ENCODE data around the gene EHF.

Gene EHF

DNA sequence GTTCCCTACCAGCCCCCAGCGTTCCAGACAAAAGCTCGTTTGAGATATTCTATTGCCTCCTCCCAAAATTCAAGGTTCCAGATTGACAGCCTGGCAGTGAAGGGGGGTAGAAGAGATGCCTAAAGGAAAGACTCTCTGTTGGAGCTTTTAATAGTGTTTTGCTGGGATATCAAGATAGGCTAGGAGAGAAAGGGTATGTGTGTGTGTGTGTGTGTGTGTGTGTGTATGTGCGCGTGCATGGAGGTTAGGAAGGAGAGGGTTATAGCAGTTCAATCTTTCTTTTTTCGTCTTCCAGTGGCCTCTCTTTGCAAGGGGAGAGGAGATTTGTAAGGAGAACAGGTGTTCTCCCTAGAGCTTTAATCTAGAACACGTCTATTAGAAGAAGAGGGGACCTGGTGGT lies 22.0 kb downstream of the EHF start:
- no peak for ATAC-seq
- TF ChIP-seq, protein P1, sequence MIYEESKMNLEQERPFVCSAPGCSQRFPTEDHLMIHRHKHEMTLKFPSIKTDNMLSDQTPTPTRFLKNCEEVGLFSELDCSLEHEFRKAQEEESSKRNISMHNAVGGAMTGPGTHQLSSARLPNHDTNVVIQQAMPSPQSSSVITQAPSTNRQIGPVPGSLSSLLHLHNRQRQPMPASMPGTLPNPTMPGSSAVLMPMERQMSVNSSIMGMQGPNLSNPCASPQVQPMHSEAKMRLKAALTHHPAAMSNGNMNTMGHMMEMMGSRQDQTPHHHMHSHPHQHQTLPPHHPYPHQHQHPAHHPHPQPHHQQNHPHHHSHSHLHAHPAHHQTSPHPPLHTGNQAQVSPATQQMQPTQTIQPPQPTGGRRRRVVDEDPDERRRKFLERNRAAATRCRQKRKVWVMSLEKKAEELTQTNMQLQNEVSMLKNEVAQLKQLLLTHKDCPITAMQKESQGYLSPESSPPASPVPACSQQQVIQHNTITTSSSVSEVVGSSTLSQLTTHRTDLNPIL (CRISPR knock-in tag; IDR thresholded peaks at IDR 0.05; ENCODE audit: low read depth): no peak
- TF ChIP-seq PPARA (CRISPR knock-in tag; IDR thresholded peaks at IDR 0.05; ENCODE audit: borderline replicate concordance) (no peak), TOX (CRISPR knock-in tag; IDR thresholded peaks at IDR 0.05; ENCODE audit: borderline replicate concordance) (no peak), ARNTL (CRISPR knock-in tag; IDR thresholded peaks at IDR 0.05; ENCODE audit: borderline replicate concordance, low read depth) (no peak), RARB (CRISPR knock-in tag; IDR thresholded peaks at IDR 0.05) (no peak), GLIS3 (CRISPR knock-in tag; IDR thresholded peaks at IDR 0.05) (no peak), SNAI2 (CRISPR knock-in tag; IDR thresholded peaks at IDR 0.05) (no peak)

DNA sequence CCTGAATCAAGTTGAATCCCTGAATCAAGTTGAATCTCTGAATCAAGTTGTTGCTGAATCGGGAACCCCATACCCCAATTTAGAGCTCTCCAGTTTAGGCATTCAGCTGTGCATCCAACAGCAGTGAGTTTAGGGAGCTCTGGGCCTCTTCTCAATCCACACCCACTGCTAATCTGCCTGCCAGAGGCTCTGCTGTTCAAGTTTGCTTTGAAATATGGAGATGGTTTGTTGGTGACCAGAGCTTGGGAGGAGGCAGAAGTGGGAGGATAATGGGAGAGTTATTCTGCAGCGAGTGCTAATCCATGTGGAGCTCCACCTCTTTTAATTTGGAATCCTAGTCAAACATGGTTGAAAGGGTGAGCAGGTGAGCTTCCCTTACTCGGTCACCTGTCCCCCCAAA lies 22.4 kb downstream of the EHF start:
- no peak for ATAC-seq
- TF ChIP-seq PPARA (CRISPR knock-in tag; IDR thresholded peaks at IDR 0.05; ENCODE audit: borderline replicate concordance) (no peak), SNAI2 (CRISPR knock-in tag; IDR thresholded peaks at IDR 0.05) (no peak), ESRRG (CRISPR knock-in tag; IDR thresholded peaks at IDR 0.05) (no peak), GLIS3 (CRISPR knock-in tag; IDR thresholded peaks at IDR 0.05) (no peak), TOX (CRISPR knock-in tag; IDR thresholded peaks at IDR 0.05; ENCODE audit: borderline replicate concordance) (no peak), ZC3H10 (CRISPR knock-in tag; IDR thresholded peaks at IDR 0.05) (no peak), ISL1 (CRISPR knock-in tag; IDR thresholded peaks at IDR 0.05) (no peak), ZNF70 (CRISPR knock-in tag; IDR thresholded peaks at IDR 0.05) (no peak), CSDC2 (CRISPR knock-in tag; IDR thresholded peaks at IDR 0.05) (no peak)
- TF ChIP-seq, protein P2, sequence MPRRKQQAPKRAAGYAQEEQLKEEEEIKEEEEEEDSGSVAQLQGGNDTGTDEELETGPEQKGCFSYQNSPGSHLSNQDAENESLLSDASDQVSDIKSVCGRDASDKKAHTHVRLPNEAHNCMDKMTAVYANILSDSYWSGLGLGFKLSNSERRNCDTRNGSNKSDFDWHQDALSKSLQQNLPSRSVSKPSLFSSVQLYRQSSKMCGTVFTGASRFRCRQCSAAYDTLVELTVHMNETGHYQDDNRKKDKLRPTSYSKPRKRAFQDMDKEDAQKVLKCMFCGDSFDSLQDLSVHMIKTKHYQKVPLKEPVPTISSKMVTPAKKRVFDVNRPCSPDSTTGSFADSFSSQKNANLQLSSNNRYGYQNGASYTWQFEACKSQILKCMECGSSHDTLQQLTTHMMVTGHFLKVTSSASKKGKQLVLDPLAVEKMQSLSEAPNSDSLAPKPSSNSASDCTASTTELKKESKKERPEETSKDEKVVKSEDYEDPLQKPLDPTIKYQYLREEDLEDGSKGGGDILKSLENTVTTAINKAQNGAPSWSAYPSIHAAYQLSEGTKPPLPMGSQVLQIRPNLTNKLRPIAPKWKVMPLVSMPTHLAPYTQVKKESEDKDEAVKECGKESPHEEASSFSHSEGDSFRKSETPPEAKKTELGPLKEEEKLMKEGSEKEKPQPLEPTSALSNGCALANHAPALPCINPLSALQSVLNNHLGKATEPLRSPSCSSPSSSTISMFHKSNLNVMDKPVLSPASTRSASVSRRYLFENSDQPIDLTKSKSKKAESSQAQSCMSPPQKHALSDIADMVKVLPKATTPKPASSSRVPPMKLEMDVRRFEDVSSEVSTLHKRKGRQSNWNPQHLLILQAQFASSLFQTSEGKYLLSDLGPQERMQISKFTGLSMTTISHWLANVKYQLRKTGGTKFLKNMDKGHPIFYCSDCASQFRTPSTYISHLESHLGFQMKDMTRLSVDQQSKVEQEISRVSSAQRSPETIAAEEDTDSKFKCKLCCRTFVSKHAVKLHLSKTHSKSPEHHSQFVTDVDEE (CRISPR knock-in tag; IDR thresholded peaks at IDR 0.05): no peak

DNA sequence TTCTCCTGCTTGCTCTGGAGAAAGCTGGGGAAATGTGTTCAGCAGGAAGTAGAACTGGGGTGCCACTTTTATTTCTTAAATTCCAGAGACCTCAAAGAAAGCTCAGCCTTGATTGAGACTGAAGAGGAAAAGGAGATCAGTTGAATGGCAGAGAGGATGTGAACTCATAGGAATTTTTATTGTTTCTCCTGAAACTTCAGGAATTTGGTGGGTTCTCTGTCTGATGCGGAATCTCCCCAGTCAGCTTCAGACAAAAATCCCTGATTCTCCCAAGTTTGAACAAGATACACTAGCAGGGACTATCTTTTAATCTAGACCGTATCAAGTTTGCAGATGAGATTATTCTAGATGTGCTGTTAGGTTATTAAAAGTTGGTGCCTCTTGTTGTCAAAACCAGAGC lies 23.0 kb downstream of the EHF start:
- TF ChIP-seq GLIS3 (CRISPR knock-in tag; IDR thresholded peaks at IDR 0.05) (no peak), ZFP30 (CRISPR knock-in tag; IDR thresholded peaks at IDR 0.05) (no peak), SNAI2 (CRISPR knock-in tag; IDR thresholded peaks at IDR 0.05) (no peak), PPARA (CRISPR knock-in tag; IDR thresholded peaks at IDR 0.05; ENCODE audit: borderline replicate concordance) (no peak), ZNF565 (CRISPR knock-in tag; conservative IDR thresholded peaks at IDR 0.05; ENCODE audit: low read depth) (no peak), ZC3H10 (CRISPR knock-in tag; IDR thresholded peaks at IDR 0.05) (no peak), ZFP3 (CRISPR knock-in tag; IDR thresholded peaks at IDR 0.05) (no peak), CSDC2 (CRISPR knock-in tag; IDR thresholded peaks at IDR 0.05) (no peak), ZNF8 (CRISPR knock-in tag; IDR thresholded peaks at IDR 0.05) (no peak), ESRRG (CRISPR knock-in tag; IDR thresholded peaks at IDR 0.05) (no peak), OSR1 (CRISPR knock-in tag; IDR thresholded peaks at IDR 0.05) (no peak), ZNF70 (CRISPR knock-in tag; IDR thresholded peaks at IDR 0.05) (no peak), BACH2 (CRISPR knock-in tag; IDR thresholded peaks at IDR 0.05; ENCODE audit: borderline replicate concordance) (no peak), TCF4 (CRISPR knock-in tag; IDR thresholded peaks at IDR 0.05; ENCODE audit: borderline replicate concordance) (no peak), TOX (CRISPR knock-in tag; IDR thresholded peaks at IDR 0.05; ENCODE audit: borderline replicate concordance) (no peak)
- TF ChIP-seq, protein P2 (CRISPR knock-in tag; IDR thresholded peaks at IDR 0.05): no peak
- TF ChIP-seq, protein P3, sequence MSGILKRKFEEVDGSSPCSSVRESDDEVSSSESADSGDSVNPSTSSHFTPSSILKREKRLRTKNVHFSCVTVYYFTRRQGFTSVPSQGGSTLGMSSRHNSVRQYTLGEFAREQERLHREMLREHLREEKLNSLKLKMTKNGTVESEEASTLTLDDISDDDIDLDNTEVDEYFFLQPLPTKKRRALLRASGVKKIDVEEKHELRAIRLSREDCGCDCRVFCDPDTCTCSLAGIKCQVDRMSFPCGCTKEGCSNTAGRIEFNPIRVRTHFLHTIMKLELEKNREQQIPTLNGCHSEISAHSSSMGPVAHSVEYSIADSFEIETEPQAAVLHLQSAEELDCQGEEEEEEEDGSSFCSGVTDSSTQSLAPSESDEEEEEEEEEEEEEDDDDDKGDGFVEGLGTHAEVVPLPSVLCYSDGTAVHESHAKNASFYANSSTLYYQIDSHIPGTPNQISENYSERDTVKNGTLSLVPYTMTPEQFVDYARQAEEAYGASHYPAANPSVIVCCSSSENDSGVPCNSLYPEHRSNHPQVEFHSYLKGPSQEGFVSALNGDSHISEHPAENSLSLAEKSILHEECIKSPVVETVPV (CRISPR knock-in tag; IDR thresholded peaks at IDR 0.05): no peak
- TF ChIP-seq, protein P4, sequence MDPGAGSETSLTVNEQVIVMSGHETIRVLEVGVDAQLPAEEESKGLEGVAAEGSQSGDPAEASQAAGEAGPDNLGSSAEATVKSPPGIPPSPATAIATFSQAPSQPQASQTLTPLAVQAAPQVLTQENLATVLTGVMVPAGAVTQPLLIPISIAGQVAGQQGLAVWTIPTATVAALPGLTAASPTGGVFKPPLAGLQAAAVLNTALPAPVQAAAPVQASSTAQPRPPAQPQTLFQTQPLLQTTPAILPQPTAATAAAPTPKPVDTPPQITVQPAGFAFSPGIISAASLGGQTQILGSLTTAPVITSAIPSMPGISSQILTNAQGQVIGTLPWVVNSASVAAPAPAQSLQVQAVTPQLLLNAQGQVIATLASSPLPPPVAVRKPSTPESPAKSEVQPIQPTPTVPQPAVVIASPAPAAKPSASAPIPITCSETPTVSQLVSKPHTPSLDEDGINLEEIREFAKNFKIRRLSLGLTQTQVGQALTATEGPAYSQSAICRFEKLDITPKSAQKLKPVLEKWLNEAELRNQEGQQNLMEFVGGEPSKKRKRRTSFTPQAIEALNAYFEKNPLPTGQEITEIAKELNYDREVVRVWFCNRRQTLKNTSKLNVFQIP (CRISPR knock-in tag; IDR thresholded peaks at IDR 0.05; ENCODE audit: borderline replicate concordance, low read depth): no peak
- TF ChIP-seq, protein P1 (CRISPR knock-in tag; IDR thresholded peaks at IDR 0.05; ENCODE audit: low read depth): no peak
- no peak for ATAC-seq
